OCI-LY1 (cell line): ENCODE measurements around the gene ZC3H18.

Experiments
- CTCF ChIP-seq: fragments of 200-600 bp; sonication (generic), shearing (Covaris generic); IDR thresholded peaks from 2 replicates; pipeline ENCODE4 v1.5.1; 2017; ENCODE audit warnings: mild to moderate bottlenecking, antibody characterized with exemption, low read length, moderate library complexity, mixed read lengths
- EZH2 ChIP-seq: fragments of 200-600 bp; sonication (generic), shearing (Covaris generic); IDR thresholded peaks from 2 replicates; pipeline ENCODE4 v1.8.0; 2017; ENCODE audit warnings: borderline replicate concordance, mixed run types, mild to moderate bottlenecking, antibody characterized with exemption, low read length, moderate library complexity, mixed read lengths

GRCh38 chr16:88655733-88656281, 85.6 kb downstream of the ZC3H18 start:
- TF ChIP-seq CTCF (no peak), EZH2 (no peak)
